Right lobe of liver (tissue), 6 donors: ENCODE measurements around the gene AMACR. TPM values are rescaled to one million over a fixed set of nuclear protein-coding genes. Genes with fewer than 3 reads are reported as not detected.

Source experiments
- ATAC-seq, 4 donors: fragments of 200-7000 bp; cut with Tn5 transposase; one replicate each; pipeline ENCODE4 v1.9.1; 2020; ENCODE audit warnings: mild to moderate bottlenecking in 4 of 4, moderate library complexity in 4 of 4
- DNase-seq, 3 donors: peaks; one replicate each; pipeline ENCODE4 v3.0.0-alpha.2; 2020
- H3K27ac ChIP-seq, 3 donors: fragments of 200-600 bp; one replicate each; pipeline ENCODE4 v1.8.0; 2022
- H3K27me3 ChIP-seq, 2 donors: fragments of 200-600 bp; one replicate each; pipeline ENCODE4 v1.8.0; 2022
- H3K36me3 ChIP-seq, 4 donors: fragments of 200-600 bp; sonication (generic) in 1 of 4; one replicate each; pipeline versions ENCODE4 v1.5.1 to v1.8.0; 2017 to 2022; ENCODE audit warnings: control low read depth in 1 of 4
- H3K4me1 ChIP-seq, 4 donors: fragments of 200-600 bp; sonication (generic) in 1 of 4; one replicate each; pipeline versions ENCODE4 v1.5.1 to v1.8.0; 2017 to 2022; ENCODE audit warnings: control low read depth in 1 of 4
- H3K4me3 ChIP-seq, 3 donors: fragments of 200-600 bp; one replicate each; pipeline ENCODE4 v1.8.0; 2022
- H3K9me3 ChIP-seq, 4 donors: fragments of 200-600 bp; sonication (generic) in 1 of 4; one replicate each; pipeline versions ENCODE4 v1.5.1 to v1.8.0; 2017 to 2022; ENCODE audit warnings: control low read depth in 1 of 4
- POLR2A ChIP-seq: fragments of 450-650 bp; IDR thresholded peaks from one replicate; pipeline ENCODE4 v1.6.1; 2017; ENCODE audit warnings: antibody characterized with exemption, mild to moderate bottlenecking
- WGBS: methylation state at CpG from one replicate; pipeline ENCODE4 v1.1.6; 2018; ENCODE audit warnings: low coverage, low lambda C conversion rate; ENCODE audit not compliant: insufficient coverage; ENCODE audit errors: missing lambda C conversion rate; 5-methylcytosine and 5-hydroxymethylcytosine counted together
- intact Hi-C, 2 donors: fragments of 100-400 bp; cut with DNase I; formaldehyde crosslinking; loops; one replicate each; pipeline versions ENCODE4 v1.11.2 to v1.14.1; 2022
- total RNA-seq, 6 experiments: library from RNA; depleted of rRNA in 2 of 6; stranded (reverse); fragments of >200 nt in 2 of 6; fragmentation: NEBNext Ultra II Directional in 3 of 6; extraction: Animal tissue kit (Norgen Biotek cat#: 25700) in 3 of 6; gene quantifications; one replicate each; pipeline versions ENCODE4 v1.1.0 to v1.2.4, GENCODE V29; 2016 to 2023
- TF ChIP-seq, protein P1 (sequence below), 4 donors: fragments of 200-600 bp in 3 of 4; fragments of 450-650 bp in 1 of 4; IDR thresholded peaks; one replicate each; pipeline versions ENCODE4 v1.5.1 to v1.8.0; 2016 to 2022; ENCODE audit warnings: antibody characterized with exemption in 4 of 4, mild to moderate bottlenecking in 2 of 4
- donor health status: DM: no; HTN: yes; CAD: no.
- donor health status: DM: no; HTN: no; CAD: no.
- donor health status: DM: no; HTN: no; CAD: no.
- donor health status: DM: no; HTN: yes; CAD: no.
- donor health status: DM: no; HTN: yes; CAD: no.

The AMACR gene
- total RNA-seq, 6 experiments from 2014 or later, result 28.7 to 62.4 (median 41.9) TPM

GRCh38 chr5:34015120-34015822, 7.4 kb upstream of the AMACR start:
- TF ChIP-seq, protein P1, sequence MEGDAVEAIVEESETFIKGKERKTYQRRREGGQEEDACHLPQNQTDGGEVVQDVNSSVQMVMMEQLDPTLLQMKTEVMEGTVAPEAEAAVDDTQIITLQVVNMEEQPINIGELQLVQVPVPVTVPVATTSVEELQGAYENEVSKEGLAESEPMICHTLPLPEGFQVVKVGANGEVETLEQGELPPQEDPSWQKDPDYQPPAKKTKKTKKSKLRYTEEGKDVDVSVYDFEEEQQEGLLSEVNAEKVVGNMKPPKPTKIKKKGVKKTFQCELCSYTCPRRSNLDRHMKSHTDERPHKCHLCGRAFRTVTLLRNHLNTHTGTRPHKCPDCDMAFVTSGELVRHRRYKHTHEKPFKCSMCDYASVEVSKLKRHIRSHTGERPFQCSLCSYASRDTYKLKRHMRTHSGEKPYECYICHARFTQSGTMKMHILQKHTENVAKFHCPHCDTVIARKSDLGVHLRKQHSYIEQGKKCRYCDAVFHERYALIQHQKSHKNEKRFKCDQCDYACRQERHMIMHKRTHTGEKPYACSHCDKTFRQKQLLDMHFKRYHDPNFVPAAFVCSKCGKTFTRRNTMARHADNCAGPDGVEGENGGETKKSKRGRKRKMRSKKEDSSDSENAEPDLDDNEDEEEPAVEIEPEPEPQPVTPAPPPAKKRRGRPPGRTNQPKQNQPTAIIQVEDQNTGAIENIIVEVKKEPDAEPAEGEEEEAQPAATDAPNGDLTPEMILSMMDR (IDR thresholded peaks at IDR 0.05), result no peak
- TF ChIP-seq POLR2A, result no peak
- Histone ChIP-seq H3K27ac (no peak overlapping the region), H3K9me3 (no peaks in the 10 kb centered on the region), H3K27me3 (no peaks in the 10 kb centered on the region), H3K36me3 (no peaks in the 10 kb centered on the region), H3K4me1 (peaks cover 0 to 53% (median 17%) of the 10 kb centered on the region in 4 donors), H3K4me3 (no peak overlapping the region)
- intact Hi-C loops, result no loop called here
- WGBS, result 36% methylated on average over 2 of the region's 4 CpGs
- no peak for ATAC-seq
- DNase-seq, result no peak

DNA sequence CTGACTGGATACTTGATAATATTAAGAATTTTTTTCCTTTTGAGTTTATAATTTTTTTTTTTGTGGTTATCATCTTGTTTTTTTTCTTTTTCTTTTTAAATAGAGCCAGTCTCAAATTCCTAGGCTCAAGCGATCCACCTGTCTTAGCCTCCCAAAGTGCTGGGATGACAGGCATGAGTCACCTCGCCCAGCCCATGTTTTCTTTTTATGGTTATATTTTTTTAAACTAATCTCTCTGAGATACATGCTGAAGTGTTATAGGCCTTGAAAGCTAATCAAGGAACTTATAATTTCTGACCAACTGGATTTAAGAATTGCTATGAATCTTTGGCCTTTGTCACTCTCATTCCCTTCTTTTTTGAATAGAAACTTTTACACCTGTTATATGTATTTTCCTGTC, 6.8 kb upstream of the AMACR start:
- no peaks in the 10 kb centered on the region for H3K27me3 ChIP-seq
- intact Hi-C loops, result no loop called here
- no peaks in the 10 kb centered on the region for H3K36me3 ChIP-seq
- no peak for DNase-seq
- no peaks in the 10 kb centered on the region for H3K9me3 ChIP-seq
- peaks cover 0 to 58% (median 18%) of the 10 kb centered on the region in 4 donors for H3K4me1 ChIP-seq
- TF ChIP-seq, protein P1 (IDR thresholded peaks at IDR 0.05), result no peak
- TF ChIP-seq POLR2A, result no peak
- H3K4me3 ChIP-seq, result no peak overlapping the region
- no peak for ATAC-seq
- no peak overlapping the region for H3K27ac ChIP-seq
- WGBS, result 100% methylated on average over 2 of the region's 2 CpGs

- no peak for ATAC-seq
These were observed 5.7 kb upstream of the AMACR start for GRCh38 chr5:34013547-34013946.

GRCh38 chr5:34012791-34013190, 4.9 kb upstream of the AMACR start:
- Histone ChIP-seq H3K9me3 (no peaks in the 10 kb centered on the region), H3K4me1 (peaks cover 0 to 66% (median 19%) of the 10 kb centered on the region in 4 donors), H3K27me3 (no peaks in the 10 kb centered on the region), H3K36me3 (no peaks in the 10 kb centered on the region), H3K27ac (peak overlapping the region in 1 of 3 donors; percentile 24), H3K4me3 (no peak overlapping the region)
- no peak for TF ChIP-seq POLR2A
- TF ChIP-seq, protein P1 (IDR thresholded peaks at IDR 0.05), result no peak
- DNase-seq (peak; percentile 38 to 72 (median 69)), ATAC-seq (peak; percentile 8 to 51 (median 33))
- intact Hi-C loops, result no loop called here

More at GRCh38 chr5:34013547-34013946, 5.7 kb upstream of the AMACR start:
- H3K27ac ChIP-seq, result peak overlapping the region in 1 of 3 donors; percentile 24
- no peaks in the 10 kb centered on the region for H3K27me3 ChIP-seq
- no peaks in the 10 kb centered on the region for H3K9me3 ChIP-seq
- no peak overlapping the region for H3K4me3 ChIP-seq
- H3K4me1 ChIP-seq, result peaks cover 0 to 68% (median 22%) of the 10 kb centered on the region in 4 donors
- no peaks in the 10 kb centered on the region for H3K36me3 ChIP-seq
- intact Hi-C loops, result no loop called here
- no peak for DNase-seq
- WGBS, result 92% methylated on average over 3 of the region's 3 CpGs
- TF ChIP-seq, protein P1 (IDR thresholded peaks at IDR 0.05), result no peak
- TF ChIP-seq POLR2A, result no peak
